MM.1S (cell line): ENCODE results near the gene SYT9.

Experiments used
- CTCF ChIP-seq: fragments of 300-600 bp; sonication (generic); IDR thresholded peaks from 2 replicates; pipeline ENCODE4 v1.5.1; 2016; ENCODE audit warnings: antibody characterized with exemption, low read length, mixed read lengths
- EZH2 ChIP-seq: fragments of 300-600 bp; sonication (generic); optimal IDR thresholded peaks from 2 replicates; pipeline ENCODE3; 2017; ENCODE audit warnings: low read depth, mild to moderate bottlenecking, antibody characterized with exemption, low read length, mixed read lengths
- EZH2phosphoT487 ChIP-seq: fragments of 300-600 bp; sonication (generic); IDR thresholded peaks from 2 replicates; pipeline ENCODE4 v1.6.1; 2018; ENCODE audit warnings: antibody characterized with exemption, low read length

- TF ChIP-seq CTCF (no peak), EZH2phosphoT487 (no peak), EZH2 (no peak)
These were observed 217.7 kb downstream of the SYT9 start for GRCh38 chr11:7469351-7469865.
